B cell (primary cell): Measurements from ENCODE around the gene ADGRV1.

Experiments used
- EZH2 ChIP-seq: IDR thresholded peaks from 2 replicates; pipeline ENCODE4 v1.6.1; 2012; ENCODE audit warnings: borderline replicate concordance, low read depth, mild to moderate bottlenecking, moderate library complexity, low read length; ENCODE audit not compliant: insufficient read depth, poor library complexity, severe bottlenecking
- TF ChIP-seq, protein P1 (sequence below): fragments of 200-600 bp; IDR thresholded peaks from one replicate; pipeline ENCODE4 v1.8.0; 2022; ENCODE audit warnings: antibody characterized with exemption, mild to moderate bottlenecking

DNA sequence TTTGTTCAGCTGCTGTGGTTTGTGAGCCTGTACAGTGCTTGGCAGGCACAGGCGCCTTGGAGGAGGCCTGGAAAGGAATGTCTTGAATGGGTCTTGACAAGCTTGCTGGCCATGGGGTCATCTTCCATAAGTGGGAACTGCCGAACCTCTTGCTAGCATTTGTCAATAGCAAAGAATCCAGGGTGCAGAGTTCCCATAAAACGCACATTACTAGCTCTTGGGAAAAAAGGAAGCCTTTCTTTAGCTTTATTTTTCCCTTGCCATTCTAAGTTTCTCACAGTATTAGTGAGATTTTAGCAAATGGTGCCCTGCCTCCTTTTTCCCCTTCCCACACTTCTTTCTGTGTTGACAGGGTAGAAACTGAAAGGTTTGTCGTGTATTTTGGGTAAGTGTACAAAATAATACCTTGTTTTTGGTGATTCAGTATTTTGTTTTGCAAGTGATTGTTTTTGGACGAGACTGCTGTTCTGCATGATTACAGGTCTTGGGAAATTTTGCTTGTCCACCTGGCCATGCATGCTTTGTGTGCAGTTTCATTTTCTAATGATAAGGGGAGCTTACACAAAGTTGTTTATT lies 82.0 kb downstream of the ADGRV1 start:
- TF ChIP-seq, protein P1, sequence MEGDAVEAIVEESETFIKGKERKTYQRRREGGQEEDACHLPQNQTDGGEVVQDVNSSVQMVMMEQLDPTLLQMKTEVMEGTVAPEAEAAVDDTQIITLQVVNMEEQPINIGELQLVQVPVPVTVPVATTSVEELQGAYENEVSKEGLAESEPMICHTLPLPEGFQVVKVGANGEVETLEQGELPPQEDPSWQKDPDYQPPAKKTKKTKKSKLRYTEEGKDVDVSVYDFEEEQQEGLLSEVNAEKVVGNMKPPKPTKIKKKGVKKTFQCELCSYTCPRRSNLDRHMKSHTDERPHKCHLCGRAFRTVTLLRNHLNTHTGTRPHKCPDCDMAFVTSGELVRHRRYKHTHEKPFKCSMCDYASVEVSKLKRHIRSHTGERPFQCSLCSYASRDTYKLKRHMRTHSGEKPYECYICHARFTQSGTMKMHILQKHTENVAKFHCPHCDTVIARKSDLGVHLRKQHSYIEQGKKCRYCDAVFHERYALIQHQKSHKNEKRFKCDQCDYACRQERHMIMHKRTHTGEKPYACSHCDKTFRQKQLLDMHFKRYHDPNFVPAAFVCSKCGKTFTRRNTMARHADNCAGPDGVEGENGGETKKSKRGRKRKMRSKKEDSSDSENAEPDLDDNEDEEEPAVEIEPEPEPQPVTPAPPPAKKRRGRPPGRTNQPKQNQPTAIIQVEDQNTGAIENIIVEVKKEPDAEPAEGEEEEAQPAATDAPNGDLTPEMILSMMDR: no peak
- TF ChIP-seq EZH2: no peak
